ENCODE measurements around the gene FUNDC2.

The FUNDC2 gene

DNA sequence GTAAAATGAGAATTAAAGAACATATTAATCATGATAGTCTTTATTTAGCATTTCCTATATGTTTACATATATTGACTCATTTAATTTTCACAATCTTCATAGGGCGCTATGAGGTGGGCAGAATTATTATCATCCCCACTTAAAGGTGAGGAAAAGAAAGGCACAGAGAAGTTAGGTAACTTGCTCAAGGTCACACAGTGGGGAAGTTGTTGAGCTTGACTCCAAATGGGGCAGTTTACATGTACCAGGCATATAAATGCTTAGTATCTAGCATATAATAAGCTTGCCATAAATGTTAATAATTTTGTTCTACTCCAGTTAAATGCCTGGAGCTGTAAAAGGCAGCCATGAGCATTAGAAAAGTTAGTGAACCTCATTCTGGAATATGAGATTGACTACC, 42.8 kb downstream of the FUNDC2 start:
- DNase-seq (ENCODE audit: low read depth in 2 of 2), result no peak

DNA sequence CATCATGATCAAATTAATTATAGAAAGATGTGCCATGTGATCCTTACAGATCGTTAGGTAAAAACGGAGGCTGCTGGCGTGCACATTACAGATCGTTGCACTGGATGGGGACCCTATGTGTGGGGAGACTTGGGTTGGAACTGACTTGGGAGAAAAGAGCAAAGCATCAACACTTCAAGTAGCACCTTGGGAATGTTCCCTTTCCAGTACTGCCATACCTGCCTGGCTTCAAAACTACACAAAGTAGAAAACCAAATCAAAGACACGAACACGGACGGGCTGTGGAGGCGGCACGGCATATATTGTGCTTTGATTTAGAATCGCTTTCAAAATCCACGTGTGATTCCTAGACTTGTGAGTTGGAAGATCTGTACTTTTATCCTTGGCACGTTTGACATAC, 43.4 kb downstream of the FUNDC2 start:
- no peak for DNase-seq (ENCODE audit: low read depth in 2 of 2)

DNA sequence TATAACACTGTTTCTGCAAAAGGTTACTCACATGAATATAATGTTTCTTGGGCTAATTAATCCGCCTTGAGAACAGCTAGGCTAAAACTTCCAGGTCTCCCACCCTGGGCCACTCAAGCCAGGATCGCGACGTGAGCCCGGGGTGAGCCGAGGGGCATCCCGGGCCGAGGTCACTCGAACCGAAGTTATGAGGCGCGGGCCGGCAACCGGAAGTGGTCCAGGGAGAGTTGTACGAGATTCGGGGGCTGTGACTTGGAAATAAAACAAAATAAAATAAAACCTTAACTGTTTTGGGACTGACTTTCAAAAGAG, 44.0 kb downstream of the FUNDC2 start:
- DNase-seq (ENCODE audit: low read depth in 2 of 2), result no peak

DNA sequence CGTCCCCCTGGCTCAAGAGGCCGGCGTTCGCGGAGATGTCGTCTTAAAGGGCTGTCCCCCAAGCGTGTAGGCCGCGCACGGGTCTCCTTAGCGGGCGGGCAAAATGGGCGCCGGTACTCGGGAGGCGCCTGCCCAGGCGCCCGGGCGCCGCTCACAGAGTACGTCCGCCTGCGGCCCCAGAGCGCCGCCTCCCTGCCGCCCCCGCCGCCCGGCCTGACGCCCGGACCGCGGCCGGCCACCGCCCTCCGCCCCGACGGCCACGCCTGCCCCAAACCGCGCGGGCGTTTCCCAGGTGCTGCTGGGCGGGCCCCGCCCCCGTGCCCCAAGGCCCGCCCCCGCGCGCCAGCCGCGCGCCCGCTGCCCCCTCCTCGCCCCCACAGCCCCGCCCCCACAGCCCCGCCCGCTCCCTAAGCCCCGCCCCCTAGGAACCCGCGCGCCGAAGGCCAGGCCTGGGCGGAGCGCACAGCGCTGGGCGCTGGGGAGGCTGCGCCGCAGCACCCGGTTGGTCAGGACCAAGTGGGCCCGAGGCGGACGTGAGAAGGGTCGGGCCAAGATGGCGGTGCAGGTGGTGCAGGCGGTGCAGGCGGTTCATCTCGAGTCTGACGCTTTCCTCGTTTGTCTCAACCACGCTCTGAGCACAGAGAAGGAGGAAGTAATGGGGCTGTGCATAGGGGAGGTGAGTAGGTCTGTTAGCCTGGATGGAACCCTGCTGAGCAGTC, 44.5 kb downstream of the FUNDC2 start, which contains the start of the genes BRCC3, CMC4 and MTCP1:
Gene BRCC3, plus strand, starts transcription at position 534 of the 719 bp plus-strand sequence. Its CDS starts 20 bp downstream, at position 554.
Gene CMC4, minus strand, starts transcription at position 162 of the 719 bp plus-strand sequence. CDS start 7,113 bp downstream, outside the sequence.
Gene MTCP1, minus strand, starts transcription at position 162 of the 719 bp plus-strand sequence. CDS start 5,126 bp downstream, outside the sequence.
- DNase-seq (ENCODE audit: low read depth in 2 of 2), result peak; percentile 58 to 66

DNA sequence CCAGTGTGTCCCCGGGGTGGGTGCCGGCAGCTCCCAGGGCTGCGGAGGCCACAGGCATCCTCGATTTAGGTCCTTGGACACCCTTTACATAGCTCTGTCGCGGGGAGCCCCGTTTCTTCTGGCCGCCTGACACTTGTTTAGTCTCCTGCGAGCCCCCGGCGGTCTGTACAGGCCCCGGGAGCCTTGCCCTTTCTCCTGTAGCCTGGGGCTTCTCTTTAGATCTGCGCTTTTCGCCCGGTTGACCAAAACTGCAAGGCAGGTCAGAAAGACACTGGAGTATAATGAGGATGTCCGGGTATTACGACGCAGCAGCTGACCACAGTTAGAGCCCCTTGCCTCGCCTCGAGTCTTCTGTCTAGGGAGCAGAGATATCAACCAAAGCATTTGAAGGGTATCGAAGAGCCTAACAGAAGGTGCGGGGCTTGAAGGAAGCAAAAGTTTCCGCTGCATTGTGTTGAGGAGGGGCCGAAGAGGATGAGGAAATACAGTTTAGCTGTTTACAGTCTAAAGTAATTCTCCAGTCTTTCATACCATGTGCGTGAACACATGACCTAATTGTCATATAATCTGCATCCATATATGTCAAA, 45.1 kb downstream of the FUNDC2 start:
- DNase-seq (ENCODE audit: low read depth in 2 of 2), result no peak

DNA sequence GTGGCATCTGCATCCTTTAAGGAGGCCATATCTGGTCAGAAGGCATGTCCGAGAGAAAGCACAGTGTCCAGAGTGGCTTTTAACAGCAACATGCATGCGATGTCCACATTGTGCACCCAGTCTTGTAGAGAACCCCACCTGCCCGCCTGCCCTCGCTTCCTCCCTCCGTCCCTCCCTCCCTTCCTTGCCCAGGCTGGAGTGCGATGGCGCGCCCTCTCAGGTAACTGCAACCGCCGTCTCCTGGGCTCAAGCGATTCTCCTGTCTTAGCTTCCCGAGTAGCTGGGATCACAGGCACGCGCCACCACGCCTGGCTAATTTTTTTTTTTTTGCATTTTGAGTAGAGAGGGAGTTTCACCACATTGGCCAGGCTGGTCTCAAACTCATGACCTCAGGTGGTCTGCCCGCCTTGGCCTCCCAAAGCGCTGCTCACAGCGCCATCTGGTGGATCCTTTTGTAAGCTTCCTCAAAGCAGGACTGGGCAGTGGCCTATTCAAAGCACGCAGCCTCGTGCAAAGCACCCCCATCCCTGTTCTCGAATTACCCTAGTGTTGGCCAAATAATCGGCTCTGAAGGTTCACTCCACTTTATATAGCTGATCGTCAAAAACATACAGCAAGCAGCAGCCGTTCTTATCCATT, 59.7 kb downstream of the FUNDC2 start:
- DNase-seq (ENCODE audit: low read depth in 2 of 2), result peak in 1 of 2 donors; percentile 31

DNA sequence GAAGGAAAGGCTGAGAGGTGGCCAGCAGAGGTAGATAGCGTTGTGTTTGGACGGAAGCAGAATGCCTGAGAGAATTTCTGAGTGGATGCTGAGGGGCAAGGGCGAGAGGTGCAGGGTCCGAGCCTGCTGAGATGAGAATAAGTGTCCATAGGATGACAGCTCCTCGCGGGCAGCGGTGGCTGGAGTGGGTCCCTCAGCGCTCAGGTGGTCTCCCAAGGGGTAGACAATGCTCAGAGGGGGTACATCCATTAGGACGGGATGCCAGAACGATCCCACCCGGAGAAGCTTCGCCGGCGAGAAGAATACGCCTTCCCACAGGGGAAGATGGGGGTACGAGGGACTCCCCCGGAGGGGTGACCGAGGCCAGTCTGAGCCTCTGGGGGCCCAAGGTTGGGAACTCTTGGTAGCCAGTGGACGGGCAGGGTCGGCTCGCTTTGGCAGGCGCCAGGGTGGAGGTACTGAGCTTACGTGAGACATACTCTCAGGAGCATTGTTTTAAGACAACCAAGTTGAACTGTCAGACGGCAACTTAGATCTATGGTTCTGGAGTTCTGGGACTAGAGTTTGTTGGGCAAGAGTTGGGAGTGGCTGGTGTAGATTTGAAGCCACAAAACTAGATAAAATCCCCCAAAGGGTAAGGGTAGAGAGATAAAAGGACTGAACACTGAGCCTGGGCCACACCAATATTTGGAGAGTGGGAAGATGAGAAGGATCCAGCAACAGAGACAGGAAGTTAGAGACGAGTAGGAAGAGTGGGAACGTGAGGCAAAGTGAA, 60.5 kb downstream of the FUNDC2 start:
- no peak for DNase-seq (ENCODE audit: low read depth in 2 of 2)

DNA sequence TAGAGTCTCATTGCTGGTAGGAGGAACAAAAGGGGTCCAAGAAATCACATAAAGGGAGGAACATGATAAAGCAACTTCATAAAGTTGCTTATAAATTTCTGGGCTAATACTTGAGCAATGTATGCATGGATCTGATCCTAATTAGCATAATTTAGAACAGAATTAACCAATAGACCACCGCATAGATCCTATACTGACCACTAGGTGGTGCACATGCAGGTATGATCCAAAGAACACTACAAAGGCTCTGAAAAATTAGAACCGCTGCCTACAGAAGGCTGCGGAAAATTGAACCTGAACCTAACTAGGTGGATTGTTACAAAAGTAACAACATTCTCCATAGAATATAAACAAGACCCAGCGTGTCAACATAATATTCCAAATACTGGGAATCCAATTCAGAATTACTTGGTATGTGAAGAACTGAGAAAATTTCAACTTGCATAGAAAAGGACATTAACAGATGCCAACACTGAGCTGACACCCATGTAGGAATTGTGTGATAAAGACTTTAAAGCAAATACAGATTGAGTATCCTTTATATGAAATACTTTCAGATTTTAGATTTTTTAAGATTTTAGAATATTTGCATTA, 67.9 kb downstream of the FUNDC2 start:
- no peak for DNase-seq (ENCODE audit: low read depth in 2 of 2)

DNA sequence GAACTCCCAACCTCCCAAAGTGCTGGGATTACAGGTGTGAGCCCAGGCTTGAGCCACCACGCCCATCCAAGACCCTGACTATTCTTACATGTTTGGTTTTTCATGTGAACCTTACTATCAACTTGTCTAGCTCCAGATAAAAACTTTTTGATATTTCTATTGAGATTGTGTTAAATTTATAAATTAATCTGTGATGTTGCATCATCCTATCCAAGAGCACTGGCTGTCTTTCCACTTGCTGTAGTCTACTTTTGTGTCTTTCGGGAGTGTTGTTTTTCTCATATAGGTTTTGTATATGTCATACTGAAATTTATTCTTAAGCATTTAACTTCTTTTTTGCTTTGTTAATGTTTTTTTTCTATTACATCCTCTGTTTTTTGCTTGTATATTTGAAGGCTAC, 79.3 kb downstream of the FUNDC2 start:
- DNase-seq (ENCODE audit: low read depth in 2 of 2), result no peak

DNA sequence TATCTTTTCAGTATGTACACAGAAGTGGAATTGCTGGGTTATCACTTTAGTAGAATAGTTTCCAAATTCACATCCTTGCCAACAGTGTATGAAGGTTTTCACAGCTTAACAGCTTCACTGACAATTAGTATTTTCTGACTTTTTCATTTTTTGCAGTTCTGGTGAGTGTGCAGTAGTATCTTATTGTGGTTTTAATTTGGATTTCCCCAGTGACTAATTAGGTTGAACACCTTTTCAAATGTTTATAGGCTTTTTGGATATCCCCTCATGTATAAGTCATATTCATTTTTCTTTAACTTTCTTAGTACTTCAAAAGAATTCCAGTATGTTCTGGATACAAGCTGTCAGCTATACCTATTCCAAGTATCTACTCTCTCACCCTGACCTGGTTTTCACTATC, 81.8 kb downstream of the FUNDC2 start:
- DNase-seq (ENCODE audit: low read depth in 2 of 2), result no peak
